Sigmoid colon (tissue), 7 donors: Measurements from ENCODE around the gene C11orf21. TPM values are rescaled to one million over a fixed set of nuclear protein-coding genes. Genes with fewer than 3 reads are reported as not detected.
"Not testable (repeated sequence)": the region's sequence is repeated elsewhere in the genome, so short reads cannot be mapped to it uniquely, and the experiment has no call there.

ENCODE experiments used
- DNase-seq: peaks from one replicate; pipeline ENCODE4 v3.0.0-alpha.2; 2019
- H3K27ac ChIP-seq, 4 donors: fragments of 200-600 bp; sonication (generic); one replicate each; pipeline ENCODE4 v1.5.1; 2016 to 2019; ENCODE audit warnings: mild to moderate bottlenecking in 1 of 4
- H3K27me3 ChIP-seq, 3 donors: fragments of 200-600 bp; sonication (generic); one replicate each; pipeline ENCODE4 v1.5.1; 2019; ENCODE audit warnings: mild to moderate bottlenecking in 1 of 3
- H3K36me3 ChIP-seq, 4 donors: fragments of 200-600 bp; sonication (generic); one replicate each; pipeline ENCODE4 v1.5.1; 2016 to 2019
- H3K4me1 ChIP-seq, 4 donors: fragments of 200-600 bp; sonication (generic); one replicate each; pipeline ENCODE4 v1.5.1; 2017 to 2019
- H3K4me3 ChIP-seq, 4 donors: fragments of 200-600 bp; sonication (generic); one replicate each; pipeline ENCODE4 v1.5.1; 2017 to 2019; ENCODE audit warnings: mild to moderate bottlenecking in 2 of 4, moderate library complexity in 1 of 4
- H3K9me3 ChIP-seq, 4 donors: fragments of 200-600 bp in 3 of 4; sonication (generic) in 3 of 4; one replicate each; pipeline versions ENCODE4 v1.5.1 to v1.6.1; 2013 to 2019
- EP300 ChIP-seq, 4 donors: sonication (generic); formaldehyde crosslinking; IDR thresholded peaks; one replicate each; pipeline ENCODE4 v1.6.1; 2017; ENCODE audit warnings: antibody characterized with exemption in 4 of 4
- POLR2A ChIP-seq, 2 donors: fragments of 450-650 bp; IDR thresholded peaks; one replicate each; pipeline ENCODE4 v1.6.1; 2016; ENCODE audit warnings: antibody characterized with exemption in 2 of 2, mild to moderate bottlenecking in 2 of 2, moderate library complexity in 2 of 2
- POLR2AphosphoS5 ChIP-seq, 4 donors: sonication (generic); formaldehyde crosslinking; IDR thresholded peaks; one replicate each; pipeline ENCODE4 v1.6.1; 2017; ENCODE audit warnings: antibody characterized with exemption in 4 of 4
- WGBS, 2 donors: extraction: QIAGEN DNeasy Blood & Tissue Kit; methylation state at CpG; one replicate each; pipeline ENCODE4 v1.1.7; 2013; 5-methylcytosine and 5-hydroxymethylcytosine counted together
- intact Hi-C: fragments of 100-400 bp; cut with DNase I; formaldehyde crosslinking; loops from one replicate; pipeline ENCODE4 v1.15.1; 2023
- polyA plus RNA-seq, 3 donors: library from polyadenylated mRNA; stranded (reverse); fragments of 200-250 nt; gene quantifications; one replicate each; pipeline ENCODE4 v1.2.3, GENCODE V29; 2013
- total RNA-seq, 4 donors: library from RNA; depleted of rRNA; stranded (reverse); fragments of >200 nt; gene quantifications; one replicate each; pipeline ENCODE4 v1.1.0, GENCODE V29; 2016
- TF ChIP-seq, protein P1 (sequence below), 4 experiments: fragments of 450-650 bp in 3 of 4; fragments of 200-600 bp in 1 of 4; IDR thresholded peaks; one replicate each; pipeline ENCODE4 v1.5.1; 2016 to 2019; ENCODE audit warnings: antibody characterized with exemption in 4 of 4, mild to moderate bottlenecking in 3 of 4, moderate library complexity in 2 of 4
- donor health status: healthy with polysubstance abuse.
- donor health status: Bipolar disorder and iron deficiency.
- donor health status: healthy.

Gene C11orf21
- total and polyA plus RNA-seq, 7 donors, result 0.68 to 6.2 (median 0.71) TPM; not detected in 4

GRCh38 chr11:2289350-2289749 is 12.4 kb downstream of the C11orf21 start:
- Histone ChIP-seq H3K27ac (no peak overlapping the region), H3K4me3 (no peak overlapping the region), H3K4me1 (no peaks in the 10 kb centered on the region), H3K27me3 (peaks cover 0 to 28% (median 0%) of the 10 kb centered on the region in 3 donors), H3K9me3 (no peaks in the 10 kb centered on the region), H3K36me3 (no peaks in the 10 kb centered on the region)
- TF ChIP-seq POLR2A (IDR thresholded peaks at IDR 0.05) (no peak), EP300 (IDR thresholded peaks at IDR 0.05) (no peak)
- DNase-seq, result no peak
- intact Hi-C loops, result no loop called here
- 57 to 88% methylated on average over 6 of the region's 6 CpGs for WGBS, 2 donors

- Histone ChIP-seq H3K36me3 (no peaks in the 10 kb centered on the region), H3K4me1 (no peaks in the 10 kb centered on the region), H3K4me3 (no peak overlapping the region), H3K27ac (no peak overlapping the region), H3K9me3 (peaks cover 0 to 3% (median 0%) of the 10 kb centered on the region in 4 donors), H3K27me3 (peaks cover 0 to 32% (median 0%) of the 10 kb centered on the region in 3 donors)
- peak; percentile 61 for DNase-seq
- 58 to 75% methylated on average over 16 of the region's 16 CpGs for WGBS, 2 donors
- TF ChIP-seq, protein P1, sequence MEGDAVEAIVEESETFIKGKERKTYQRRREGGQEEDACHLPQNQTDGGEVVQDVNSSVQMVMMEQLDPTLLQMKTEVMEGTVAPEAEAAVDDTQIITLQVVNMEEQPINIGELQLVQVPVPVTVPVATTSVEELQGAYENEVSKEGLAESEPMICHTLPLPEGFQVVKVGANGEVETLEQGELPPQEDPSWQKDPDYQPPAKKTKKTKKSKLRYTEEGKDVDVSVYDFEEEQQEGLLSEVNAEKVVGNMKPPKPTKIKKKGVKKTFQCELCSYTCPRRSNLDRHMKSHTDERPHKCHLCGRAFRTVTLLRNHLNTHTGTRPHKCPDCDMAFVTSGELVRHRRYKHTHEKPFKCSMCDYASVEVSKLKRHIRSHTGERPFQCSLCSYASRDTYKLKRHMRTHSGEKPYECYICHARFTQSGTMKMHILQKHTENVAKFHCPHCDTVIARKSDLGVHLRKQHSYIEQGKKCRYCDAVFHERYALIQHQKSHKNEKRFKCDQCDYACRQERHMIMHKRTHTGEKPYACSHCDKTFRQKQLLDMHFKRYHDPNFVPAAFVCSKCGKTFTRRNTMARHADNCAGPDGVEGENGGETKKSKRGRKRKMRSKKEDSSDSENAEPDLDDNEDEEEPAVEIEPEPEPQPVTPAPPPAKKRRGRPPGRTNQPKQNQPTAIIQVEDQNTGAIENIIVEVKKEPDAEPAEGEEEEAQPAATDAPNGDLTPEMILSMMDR (IDR thresholded peaks at IDR 0.05), result no peak
- TF ChIP-seq POLR2AphosphoS5 (IDR thresholded peaks at IDR 0.05) (no peak), EP300 (IDR thresholded peaks at IDR 0.05) (no peak), POLR2A (IDR thresholded peaks at IDR 0.05) (no peak)
- intact Hi-C loops, result no loop called here
Measured at GRCh38 chr11:2287091-2287490, 14.6 kb downstream of the C11orf21 start.

DNA sequence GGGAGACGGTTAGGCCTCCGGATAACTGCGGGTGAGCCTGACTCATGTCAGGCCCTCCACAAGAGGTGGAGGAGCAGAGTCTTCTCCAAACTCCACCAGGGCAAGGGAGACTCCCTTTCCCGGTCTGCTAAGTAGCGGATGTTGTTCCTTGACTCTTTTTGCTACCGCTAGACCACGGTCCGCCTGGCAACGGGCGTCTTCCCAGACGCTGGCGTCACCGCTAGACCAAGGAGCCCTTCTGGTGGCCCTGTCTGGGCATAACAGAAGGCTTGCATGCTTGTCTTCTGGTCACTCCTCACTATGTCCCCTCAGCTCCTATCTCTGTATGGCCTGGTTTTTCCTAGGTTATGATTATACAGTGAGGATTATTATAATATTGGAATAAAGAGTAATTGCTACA is 15.4 kb downstream of the C11orf21 start:
- H3K4me1 ChIP-seq, H3K36me3 ChIP-seq, H3K9me3 ChIP-seq, H3K27ac ChIP-seq, intact Hi-C loops, H3K4me3 ChIP-seq: not testable (repeated sequence)
- H3K27me3 ChIP-seq, result peaks cover 0 to 32% (median 0%) of the 10 kb centered on the region in 3 donors
- peak; percentile 37 for DNase-seq
- WGBS, 2 donors, result 90% methylated on average over 13 of the region's 13 CpGs

DNA sequence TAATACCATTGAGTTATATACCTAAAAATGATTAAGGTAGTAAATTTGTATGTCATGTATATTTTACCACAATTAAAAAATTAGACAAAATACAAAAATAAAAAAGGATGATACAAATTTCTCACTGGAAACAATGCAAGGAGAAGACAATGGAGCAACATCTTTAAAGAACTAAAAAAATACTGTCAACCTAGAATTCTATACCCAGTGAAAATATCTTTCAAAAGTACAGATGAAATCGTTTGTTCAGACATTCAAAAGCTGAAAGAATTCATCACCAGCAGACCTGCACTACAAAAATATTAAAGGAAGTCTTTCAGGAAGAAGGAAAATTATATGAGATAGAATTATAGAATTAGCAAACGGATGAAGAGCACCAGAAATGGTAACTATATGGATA is 21.5 kb downstream of the C11orf21 start:
- no peaks in the 10 kb centered on the region for H3K4me1 ChIP-seq
- no peak overlapping the region for H3K4me3 ChIP-seq
- H3K36me3 ChIP-seq, result no peaks in the 10 kb centered on the region
- no peak for DNase-seq
- WGBS, 2 donors, result 79 to 83% methylated on average over 2 of the region's 2 CpGs
- intact Hi-C loops, result no loop called here
- H3K27me3 ChIP-seq, result peaks cover 0 to 6% (median 0%) of the 10 kb centered on the region in 3 donors
- no peak overlapping the region for H3K27ac ChIP-seq
- TF ChIP-seq EP300 (IDR thresholded peaks at IDR 0.05) (no peak), POLR2AphosphoS5 (IDR thresholded peaks at IDR 0.05) (no peak), POLR2A (IDR thresholded peaks at IDR 0.05) (no peak)
- TF ChIP-seq, protein P1 (IDR thresholded peaks at IDR 0.05), result no peak
- peaks cover 0 to 5% (median 4%) of the 10 kb centered on the region in 4 donors for H3K9me3 ChIP-seq

DNA sequence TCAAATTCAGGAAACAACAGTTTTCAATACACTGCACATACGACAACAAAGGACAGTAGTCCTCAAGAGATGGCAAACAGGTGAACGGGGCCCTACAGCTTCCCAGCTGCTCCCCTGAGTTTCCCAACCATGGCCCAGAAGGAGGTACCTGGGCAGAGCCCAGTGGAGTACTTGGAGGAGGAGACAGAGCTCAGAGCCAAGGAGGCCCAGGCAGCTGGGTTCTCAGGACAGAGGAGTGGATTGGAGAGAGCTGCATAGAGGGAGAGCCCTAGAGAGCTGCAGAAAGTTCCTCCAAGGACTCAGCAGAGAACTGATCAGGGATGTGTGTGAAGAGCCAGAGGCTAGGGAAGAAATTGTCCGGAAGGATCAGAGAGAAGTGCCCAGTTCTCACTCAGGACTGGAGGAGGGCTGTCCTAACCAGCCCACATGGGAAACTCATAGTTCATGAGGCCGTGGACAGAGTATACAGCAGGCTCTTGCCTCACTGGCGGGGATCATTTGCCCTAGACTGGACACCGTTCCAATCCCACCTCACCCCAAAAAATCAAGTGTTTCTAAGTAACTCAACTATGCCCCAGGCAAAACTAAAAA is 23.7 kb downstream of the C11orf21 start:
- WGBS, 2 donors, result 89 to 91% methylated on average over 6 of the region's 6 CpGs
- Histone ChIP-seq H3K27ac (no peak overlapping the region), H3K4me3 (no peak overlapping the region), H3K9me3 (peaks cover 0 to 5% (median 4%) of the 10 kb centered on the region in 4 donors), H3K36me3 (no peaks in the 10 kb centered on the region), H3K27me3 (peaks cover 0 to 7% (median 0%) of the 10 kb centered on the region in 3 donors), H3K4me1 (no peaks in the 10 kb centered on the region)
- intact Hi-C loops, result no loop called here
- peak; percentile 38 for DNase-seq
- TF ChIP-seq POLR2AphosphoS5 (IDR thresholded peaks at IDR 0.05) (no peak), POLR2A (IDR thresholded peaks at IDR 0.05) (no peak)
- TF ChIP-seq, protein P1 (IDR thresholded peaks at IDR 0.05), result no peak

GRCh38 chr11:2277008-2277346 is 24.7 kb downstream of the C11orf21 start:
- no peaks in the 10 kb centered on the region for H3K36me3 ChIP-seq
- intact Hi-C loops, result no loop called here
- H3K4me3 ChIP-seq, result no peak overlapping the region
- H3K27me3 ChIP-seq, result peaks cover 5 to 16% (median 5%) of the 10 kb centered on the region in 3 donors
- no peak for DNase-seq
- no peak overlapping the region for H3K27ac ChIP-seq
- TF ChIP-seq POLR2A (IDR thresholded peaks at IDR 0.05) (no peak), POLR2AphosphoS5 (IDR thresholded peaks at IDR 0.05) (no peak), EP300 (IDR thresholded peaks at IDR 0.05) (no peak)
- TF ChIP-seq, protein P1 (IDR thresholded peaks at IDR 0.05), result no peak
- WGBS, 2 donors, result 67 to 69% methylated on average over 6 of the region's 6 CpGs
- no peaks in the 10 kb centered on the region for H3K4me1 ChIP-seq
- peaks cover 0 to 5% (median 2%) of the 10 kb centered on the region in 4 donors for H3K9me3 ChIP-seq
